NCI-H345 treated with DMSO at 0.1 percent for 48 hours (cell line): ENCODE measurements around the gene CCR2.
"Not testable (repeated sequence)": the region's sequence is repeated elsewhere in the genome, so short reads cannot be mapped to it uniquely, and the experiment has no call there.

Experiments
- DNase-seq: peaks from one replicate; lab custom pipeline; 2025; ENCODE audit not compliant: unreplicated experiment; lab: John Stamatoyannopoulos, UW

The CCR2 gene

GRCh38 chr3:46400846-46401245 is 46.9 kb downstream of the CCR2 start:
- no peak for DNase-seq

GRCh38 chr3:46401579-46401978 is 47.7 kb downstream of the CCR2 start:
- no peak for DNase-seq

GRCh38 chr3:46402902-46403301 is 49.0 kb downstream of the CCR2 start:
- DNase-seq: not testable (repeated sequence)

- no peak for DNase-seq
These were observed 51.5 kb downstream of the CCR2 start for GRCh38 chr3:46405301-46406019.

GRCh38 chr3:46406443-46406787 is 52.5 kb downstream of the CCR2 start:
- no peak for DNase-seq

- DNase-seq: no peak
These were observed 53.1 kb downstream of the CCR2 start, which contains the start of the genes CCR5AS and CCRL2 for GRCh38 chr3:46406788-46407611. Gene CCR5AS, minus strand, starts transcription at chr3:46407066. Gene CCRL2, plus strand, starts transcription at chr3:46407259. Its CDS starts 821 bp downstream, at chr3:46408080.

GRCh38 chr3:46407970-46408369 is 54.1 kb downstream of the CCR2 start:
- DNase-seq: no peak

- DNase-seq: no peak
These were observed 54.9 kb downstream of the CCR2 start for GRCh38 chr3:46408853-46409252.

GRCh38 chr3:46409739-46410489 is 56.0 kb downstream of the CCR2 start:
- DNase-seq: no peak
